SK-N-DZ (cell line): ENCODE data around the gene TBC1D21.

Experiments
- DNase-seq: peaks from one replicate; pipeline ENCODE4 v3.0.0-alpha.2; 2015; ENCODE audit warnings: low spot score

TBC1D21 gene

GRCh38 chr15:73908030-73908821 is 34.9 kb downstream of the TBC1D21 start:
- peak; percentile 79 for DNase-seq

GRCh38 chr15:73908822-73909122 is 35.4 kb downstream of the TBC1D21 start:
- DNase-seq: no peak

- DNase-seq: no peak
Measured at GRCh38 chr15:73909651-73910050, 36.3 kb downstream of the TBC1D21 start.

GRCh38 chr15:73910522-73911303 is 37.3 kb downstream of the TBC1D21 start:
- no peak for DNase-seq

GRCh38 chr15:73912030-73912596 is 38.7 kb downstream of the TBC1D21 start:
- DNase-seq: no peak

- DNase-seq: no peak
Measured at GRCh38 chr15:73914145-73914544, 40.8 kb downstream of the TBC1D21 start.

GRCh38 chr15:73915082-73915481 is 41.7 kb downstream of the TBC1D21 start:
- no peak for DNase-seq

GRCh38 chr15:73918784-73919183 is 45.4 kb downstream of the TBC1D21 start:
- no peak for DNase-seq

- no peak for DNase-seq
Measured at GRCh38 chr15:73919706-73920105, 46.3 kb downstream of the TBC1D21 start.

GRCh38 chr15:73921254-73921925 is 48.0 kb downstream of the TBC1D21 start:
- DNase-seq: peak; percentile 65

- DNase-seq: peak; percentile 89
Measured at GRCh38 chr15:73922186-73923151, 49.1 kb downstream of the TBC1D21 start.

GRCh38 chr15:73923156-73923487 is 49.8 kb downstream of the TBC1D21 start:
- DNase-seq: no peak

- peak; percentile 48 for DNase-seq
Measured at GRCh38 chr15:73923488-73924164, 50.3 kb downstream of the TBC1D21 start.

GRCh38 chr15:73924171-73924921 is 51.0 kb downstream of the TBC1D21 start:
- DNase-seq: peak; percentile 81

GRCh38 chr15:73925848-73926218 is 52.5 kb downstream of the TBC1D21 start:
- DNase-seq: no peak

- DNase-seq: peak; percentile 78
Measured at GRCh38 chr15:73926219-73927002, 53.0 kb downstream of the TBC1D21 start, which contains the start of gene LOXL1. LOXL1 (plus strand) TSS chr15:73926462; CDS start chr15:73926784, 322 bp downstream.

- peak; percentile 41 for DNase-seq
Measured at GRCh38 chr15:73927003-73927475, 53.7 kb downstream of the TBC1D21 start.

GRCh38 chr15:73927476-73928240 is 54.3 kb downstream of the TBC1D21 start:
- peak; percentile 50 for DNase-seq
